HT-29 (cell line): Measurements from ENCODE around the gene KLHDC1. TPM values are rescaled to one million over a fixed set of nuclear protein-coding genes. Genes with fewer than 3 reads are reported as not detected.
"Not testable (repeated sequence)": the region's sequence is repeated elsewhere in the genome, so short reads cannot be mapped to it uniquely, and the experiment has no call there.

ENCODE experiments used
- DNase-seq: peaks from one replicate; pipeline ENCODE4 v3.0.0-alpha.2; 2015; ENCODE audit warnings: low spot score
- small RNA-seq: library from RNA; depleted of rRNA; stranded (forward); fragments of <200 nt; gene quantifications from one replicate; pipeline ENCODE3, GENCODE V24; 2014
- total RNA-seq: library from RNA; depleted of rRNA; stranded (reverse); fragments of >200 nt; shearing (Covaris generic); gene quantifications from 2 replicates; pipeline ENCODE4 v1.2.3, GENCODE V29; 2014; rRNA removed

The KLHDC1 gene
- total RNA-seq, 1 experiment from 2014 or later: not detected

DNA sequence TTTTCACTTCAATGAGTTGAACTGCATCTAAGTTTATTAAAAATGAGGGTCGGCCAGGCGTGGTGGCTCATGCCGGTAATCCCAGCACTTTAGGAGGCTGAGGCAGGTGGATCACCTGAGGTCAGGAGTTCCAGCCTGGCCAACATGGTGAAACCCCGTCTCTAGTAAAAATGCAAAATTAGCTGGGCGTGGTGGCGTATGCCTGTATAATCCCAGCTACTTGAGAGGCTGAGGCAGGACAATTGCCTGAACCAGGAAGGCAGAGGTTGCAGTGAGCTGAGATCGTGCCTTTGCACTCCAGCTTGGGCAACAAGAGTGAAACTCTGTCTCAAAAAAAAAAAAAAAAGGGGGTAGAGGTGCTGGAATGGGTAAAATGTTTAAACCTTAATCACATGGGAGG is 88.1 kb downstream of the KLHDC1 start:
- not testable (repeated sequence) for DNase-seq

DNA sequence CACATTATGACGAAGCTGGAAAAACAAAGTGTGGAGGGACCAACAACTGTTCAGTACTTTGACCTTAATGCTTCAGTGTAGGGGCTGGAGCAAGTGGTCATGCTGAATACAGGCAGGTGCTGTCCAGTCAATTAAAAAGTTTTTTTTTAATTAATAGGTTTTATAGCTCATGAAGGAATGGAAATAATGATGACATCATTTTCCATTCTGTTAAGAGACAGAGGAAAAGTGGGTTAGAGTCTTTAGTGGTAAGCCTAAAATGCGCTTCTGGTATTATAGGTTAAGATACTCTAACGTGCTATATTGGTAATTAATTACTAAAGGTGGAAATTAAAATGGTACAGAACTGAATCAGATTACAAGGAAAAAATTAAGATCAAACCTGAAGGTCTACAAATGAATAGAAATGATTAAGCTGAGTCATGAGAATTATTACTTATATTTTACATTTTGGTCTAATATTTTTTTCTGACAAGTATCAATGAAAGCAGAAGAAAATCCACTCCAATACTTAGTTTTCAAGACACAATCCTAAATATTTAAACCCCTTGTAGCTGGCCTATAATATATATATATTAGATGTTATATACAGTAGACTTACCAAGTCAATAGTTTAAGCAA is 90.6 kb downstream of the KLHDC1 start:
- DNase-seq: no peak

DNA sequence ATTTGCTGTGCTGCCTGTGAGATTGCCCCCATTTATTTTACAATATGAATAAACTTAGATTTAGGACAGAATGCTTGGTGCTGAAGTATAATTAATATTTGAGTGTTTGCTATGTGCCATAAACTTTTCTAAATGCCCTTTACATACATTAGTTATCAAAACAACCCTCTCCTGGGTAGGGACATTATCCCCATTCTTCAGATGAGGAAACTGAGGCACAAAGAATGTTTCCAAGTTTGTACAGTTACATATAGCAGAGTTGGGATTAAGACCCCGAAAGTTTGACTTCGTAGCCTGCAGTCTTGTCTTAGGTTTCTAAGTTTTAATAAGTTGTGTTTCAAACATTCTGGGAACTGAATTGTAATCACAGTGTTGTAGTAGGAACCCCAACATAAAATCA is 93.4 kb downstream of the KLHDC1 start:
- DNase-seq: no peak

DNA sequence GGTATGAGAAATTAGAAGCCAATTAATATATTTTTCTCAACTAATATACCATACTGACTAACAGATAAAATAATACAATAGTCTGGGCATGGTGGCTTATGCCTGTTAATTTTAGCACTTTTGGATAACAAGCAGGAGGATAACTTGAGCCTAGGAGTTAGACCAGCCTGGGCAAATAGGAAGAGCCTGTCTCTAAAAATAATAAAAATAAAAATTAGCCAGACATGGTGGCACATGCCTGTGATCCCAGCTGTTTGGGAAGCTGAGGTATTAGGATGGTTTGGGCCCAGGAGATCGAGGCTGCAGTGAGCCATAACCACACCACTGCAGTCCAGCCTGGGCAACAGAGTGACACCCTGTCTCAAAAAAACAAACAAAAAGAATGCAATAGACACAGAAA is 99.7 kb downstream of the KLHDC1 start:
- no peak for DNase-seq

DNA sequence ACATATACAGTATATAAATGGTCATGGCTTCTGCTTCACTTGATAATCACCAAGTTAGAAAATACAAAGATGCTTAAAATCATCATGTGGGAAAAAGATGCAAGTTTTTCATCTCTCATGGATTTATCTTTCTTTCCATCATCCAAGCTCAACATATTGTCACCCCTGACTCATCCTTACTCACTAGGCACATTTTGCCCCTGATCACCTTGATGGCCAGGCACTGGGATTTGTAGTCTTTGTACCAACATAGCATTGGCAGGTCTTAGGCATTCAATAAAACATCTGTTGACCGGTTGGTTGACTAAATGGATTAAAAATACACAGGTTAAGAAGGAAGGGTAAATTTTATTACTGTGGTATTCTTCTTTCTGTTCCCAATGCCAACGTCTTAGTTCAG is 103.1 kb downstream of the KLHDC1 start:
- no peak for DNase-seq

Small RNA genes within 50 kb of the gene (small RNA-seq; reads per million reads assigned to genes)
- not detected for gene RNU6ATAC30P

Other genes with a start within 250 kb of the KLHDC1 start
- gene RPS29, start 106.7 kb upstream of the KLHDC1 start, total RNA-seq: 1,194 and 1,378 TPM in 2 replicates
- 26.4 and 28.6 TPM in 2 replicates for gene LRR1, start 94.2 kb upstream of the KLHDC1 start, total RNA-seq
- 114 and 130 TPM in 2 replicates for gene RPL36AL, start 72.5 kb upstream of the KLHDC1 start, total RNA-seq
- gene MGAT2, start 72.3 kb upstream of the KLHDC1 start, total RNA-seq: 35.5 and 36.5 TPM in 2 replicates
- 23.0 and 24.9 TPM in 2 replicates for gene DNAAF2, start 57.9 kb upstream of the KLHDC1 start, total RNA-seq
- gene POLE2, start 4.9 kb upstream of the KLHDC1 start, total RNA-seq: 10.3 and 14.8 TPM in 2 replicates
- gene KLHDC2, start 75.0 kb downstream of the KLHDC1 start, total RNA-seq: 61.8 and 67.8 TPM in 2 replicates
- 12.4 and 20.0 TPM in 2 replicates for gene NEMF, start 159.7 kb downstream of the KLHDC1 start, total RNA-seq
- gene ARF6, start 200.0 kb downstream of the KLHDC1 start, total RNA-seq: 47.1 and 47.3 TPM in 2 replicates